IPS-20b (cell line): ENCODE results near the gene B4GALNT2.

ENCODE experiments used
- H3K27ac ChIP-seq: one replicate; pipeline ENCODE4 v1.5.1; 2013; ENCODE audit warnings: low read length
- H3K27me3 ChIP-seq: 2 replicates; pipeline ENCODE4 v1.6.1; 2013; ENCODE audit warnings: mild to moderate bottlenecking, low read length, inconsistent platforms; ENCODE audit not compliant: insufficient read depth
- H3K36me3 ChIP-seq: 2 replicates; pipeline ENCODE4 v1.6.1; 2013; ENCODE audit warnings: low read depth, mild to moderate bottlenecking, inconsistent platforms, low read length, moderate library complexity; ENCODE audit not compliant: insufficient read depth
- H3K4me1 ChIP-seq: 2 replicates; pipeline ENCODE4 v1.6.1; 2013; ENCODE audit warnings: mild to moderate bottlenecking, control low read depth, inconsistent platforms, low read length, moderate library complexity; ENCODE audit not compliant: insufficient read depth
- H3K4me3 ChIP-seq: 2 replicates; pipeline ENCODE4 v1.5.1; 2013; ENCODE audit warnings: mild to moderate bottlenecking, low read length, inconsistent platforms
- H3K9ac ChIP-seq: 2 replicates; pipeline ENCODE4 v1.6.1; 2013; ENCODE audit warnings: low read depth, mild to moderate bottlenecking, inconsistent platforms, low read length, moderate library complexity
- H3K9me3 ChIP-seq: 2 replicates; pipeline ENCODE4 v1.6.1; 2013; ENCODE audit warnings: mild to moderate bottlenecking, low read depth, low read length, inconsistent platforms; ENCODE audit not compliant: insufficient read depth

B4GALNT2 gene

GRCh38 chr17:49198211-49198610 lies 65.6 kb downstream of the B4GALNT2 start:
- H3K27me3 ChIP-seq = peaks cover 6% of the 10 kb centered on the region; the same call in 1 of the 2 replicates
- H3K36me3 ChIP-seq = no peaks in the 10 kb centered on the region
- H3K9ac ChIP-seq = no peak overlapping the region
- H3K9me3 ChIP-seq = no peaks in the 10 kb centered on the region
- H3K4me3 ChIP-seq = no peak overlapping the region
- H3K27ac ChIP-seq = no peak overlapping the region
- H3K4me1 ChIP-seq = no peaks in the 10 kb centered on the region

DNA sequence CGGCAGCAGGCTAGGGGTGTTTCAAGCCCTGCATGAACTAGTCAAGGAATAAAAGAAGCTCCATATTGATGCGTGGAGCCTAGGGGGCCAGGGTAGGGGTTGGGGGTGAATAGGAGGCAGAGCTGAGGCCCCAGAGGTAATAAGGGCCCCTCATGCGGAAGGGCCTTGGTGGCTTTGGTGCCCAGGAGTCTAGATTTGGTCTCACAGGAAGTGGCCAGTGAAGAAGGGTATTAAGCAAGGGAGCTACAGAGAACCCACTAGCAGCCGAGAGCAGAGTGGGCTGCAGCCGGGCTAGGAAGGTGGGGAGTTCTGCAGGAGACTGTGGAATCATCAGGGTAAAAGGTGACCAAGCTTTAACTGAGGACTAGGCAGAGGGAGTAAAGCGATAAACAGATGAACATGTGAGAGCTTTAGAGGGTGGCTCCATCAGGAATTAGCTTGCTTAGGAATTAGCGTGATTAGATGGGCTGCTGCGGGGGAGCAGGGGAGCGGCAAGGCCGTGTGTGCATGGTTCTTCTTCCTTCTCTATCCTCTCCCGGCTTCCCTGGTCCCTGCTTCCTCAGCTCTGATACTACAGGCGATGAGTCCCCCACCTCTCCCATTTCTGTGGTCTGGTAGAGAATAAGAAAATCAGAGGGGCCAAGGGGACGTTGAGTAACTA lies 68.0 kb downstream of the B4GALNT2 start:
- H3K9ac ChIP-seq = no peak overlapping the region
- H3K27ac ChIP-seq = no peak overlapping the region
- no peaks in the 10 kb centered on the region for H3K36me3 ChIP-seq
- H3K9me3 ChIP-seq = no peaks in the 10 kb centered on the region
- H3K4me1 ChIP-seq = no peaks in the 10 kb centered on the region
- H3K27me3 ChIP-seq = peaks cover 6% of the 10 kb centered on the region; the same call in 1 of the 2 replicates
- no peak overlapping the region for H3K4me3 ChIP-seq

GRCh38 chr17:49201481-49201927 lies 68.9 kb downstream of the B4GALNT2 start:
- Histone ChIP-seq H3K4me3 (no peak overlapping the region), H3K9me3 (no peaks in the 10 kb centered on the region), H3K27ac (no peak overlapping the region), H3K9ac (no peak overlapping the region), H3K4me1 (no peaks in the 10 kb centered on the region), H3K36me3 (no peaks in the 10 kb centered on the region), H3K27me3 (peaks cover 6% of the 10 kb centered on the region; the same call in 1 of the 2 replicates)

DNA sequence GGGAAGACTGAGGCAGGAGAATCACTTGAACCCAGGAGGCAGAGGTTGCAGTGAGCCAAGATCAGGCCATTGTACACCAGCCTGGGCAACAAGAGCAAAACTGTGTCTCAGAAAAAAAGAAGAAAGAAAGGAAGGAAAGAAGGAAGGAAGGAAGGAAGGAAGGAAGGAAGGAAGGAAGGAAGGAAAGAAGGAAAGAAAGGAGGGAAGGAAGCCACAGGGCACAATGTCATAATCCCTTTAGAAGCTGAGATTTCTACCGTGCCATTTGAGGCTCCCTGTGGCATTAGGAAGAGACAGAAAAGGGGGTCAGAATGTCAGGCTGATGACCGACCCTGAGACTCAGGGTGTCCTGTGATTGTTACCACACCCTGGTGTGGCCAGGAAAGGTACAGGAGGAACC lies 71.2 kb downstream of the B4GALNT2 start:
- peaks cover 6% of the 10 kb centered on the region; the same call in 1 of the 2 replicates for H3K27me3 ChIP-seq
- H3K9me3 ChIP-seq = no peaks in the 10 kb centered on the region
- H3K9ac ChIP-seq = no peak overlapping the region
- no peak overlapping the region for H3K4me3 ChIP-seq
- H3K4me1 ChIP-seq = no peaks in the 10 kb centered on the region
- H3K27ac ChIP-seq = no peak overlapping the region
- no peaks in the 10 kb centered on the region for H3K36me3 ChIP-seq

- peaks cover 6% of the 10 kb centered on the region; the same call in 1 of the 2 replicates for H3K27me3 ChIP-seq
- H3K9me3 ChIP-seq = no peaks in the 10 kb centered on the region
- H3K27ac ChIP-seq = no peak overlapping the region
- H3K4me3 ChIP-seq = no peak overlapping the region
- H3K4me1 ChIP-seq = 0 out of 2 replicates have a peak, but pooled peaks cover under 1% of the 10 kb centered on the region
- no peak overlapping the region for H3K9ac ChIP-seq
- no peaks in the 10 kb centered on the region for H3K36me3 ChIP-seq
These were observed 71.9 kb downstream of the B4GALNT2 start for GRCh38 chr17:49204516-49204915.

- peaks cover 20% of the 10 kb centered on the region for H3K4me1 ChIP-seq
- H3K27me3 ChIP-seq = no peaks in the 10 kb centered on the region
- no peaks in the 10 kb centered on the region for H3K9me3 ChIP-seq
- H3K9ac ChIP-seq = no peak overlapping the region
- no peaks in the 10 kb centered on the region for H3K36me3 ChIP-seq
- no peak overlapping the region for H3K27ac ChIP-seq
- no peak overlapping the region for H3K4me3 ChIP-seq
These were observed 76.5 kb downstream of the B4GALNT2 start for GRCh38 chr17:49209061-49209571.

GRCh38 chr17:49210158-49211029 lies 77.8 kb downstream of the B4GALNT2 start, which contains the start of the genes ABI3 and GNGT2:
Gene ABI3 (plus strand): TSS chr17:49210707. CDS start chr17:49210725, 18 bp downstream.
Gene GNGT2 (minus strand): TSS chr17:49210574. CDS start chr17:49207422, 3,152 bp downstream.
- Histone ChIP-seq H3K4me3 (peak within 1 kb of the TSS; percentile 32; the same call in 1 of the 2 replicates), H3K9ac (peak within 1 kb of the TSS; percentile 27; the same call in 1 of the 2 replicates), H3K27me3 (no peaks in the 10 kb centered on the region), H3K36me3 (no peaks in the 10 kb centered on the region), H3K4me1 (peaks cover 20% of the 10 kb centered on the region), H3K27ac (no peak within 1 kb of the TSS), H3K9me3 (no peaks in the 10 kb centered on the region)

DNA sequence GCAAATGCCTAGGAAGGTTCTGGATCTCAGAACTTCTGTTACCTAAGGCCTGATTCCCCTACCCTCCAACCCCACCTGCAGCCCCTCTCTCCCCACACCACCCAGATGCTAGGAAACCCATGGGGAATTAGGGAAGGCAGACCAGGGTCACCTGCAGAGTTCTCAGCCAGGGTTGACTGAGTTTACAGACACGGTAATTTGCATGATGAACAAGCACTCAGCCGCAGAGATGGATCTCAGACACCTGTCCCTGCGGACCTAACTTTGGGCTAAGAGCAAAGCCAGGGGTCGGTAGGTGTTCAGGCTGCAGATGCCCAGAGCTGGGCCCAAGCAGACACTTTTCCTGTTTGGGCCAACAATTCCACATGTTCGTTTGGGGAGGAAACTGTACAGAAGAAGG lies 80.8 kb downstream of the B4GALNT2 start:
- H3K4me1 ChIP-seq = peaks cover 24% of the 10 kb centered on the region
- no peak overlapping the region for H3K27ac ChIP-seq
- H3K9ac ChIP-seq = no peak overlapping the region
- no peaks in the 10 kb centered on the region for H3K9me3 ChIP-seq
- H3K4me3 ChIP-seq = no peak overlapping the region
- H3K27me3 ChIP-seq = no peaks in the 10 kb centered on the region
- no peaks in the 10 kb centered on the region for H3K36me3 ChIP-seq

DNA sequence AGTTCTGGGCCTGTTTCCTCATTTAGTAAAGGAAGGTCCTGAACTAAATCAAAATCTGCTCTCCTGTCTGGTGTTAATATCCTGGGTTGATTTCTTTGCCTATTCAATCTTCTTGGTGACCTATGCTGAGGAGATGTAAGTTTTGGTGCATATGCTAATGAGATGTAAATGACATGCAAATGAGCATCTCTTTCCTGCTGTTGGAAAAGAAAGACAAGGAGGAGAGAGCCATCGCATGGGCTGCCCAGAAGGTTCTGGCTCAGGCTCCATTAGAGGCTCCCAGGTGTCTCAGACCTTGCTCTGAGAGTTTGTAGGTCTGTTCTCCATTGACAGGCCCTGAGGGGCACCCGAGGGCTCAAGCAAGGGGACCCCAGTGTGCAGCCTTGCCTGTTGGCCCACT lies 81.3 kb downstream of the B4GALNT2 start:
- H3K4me3 ChIP-seq = no peak overlapping the region
- H3K36me3 ChIP-seq = no peaks in the 10 kb centered on the region
- no peak overlapping the region for H3K27ac ChIP-seq
- no peaks in the 10 kb centered on the region for H3K27me3 ChIP-seq
- H3K4me1 ChIP-seq = peaks cover 24% of the 10 kb centered on the region
- H3K9ac ChIP-seq = no peak overlapping the region
- H3K9me3 ChIP-seq = no peaks in the 10 kb centered on the region

DNA sequence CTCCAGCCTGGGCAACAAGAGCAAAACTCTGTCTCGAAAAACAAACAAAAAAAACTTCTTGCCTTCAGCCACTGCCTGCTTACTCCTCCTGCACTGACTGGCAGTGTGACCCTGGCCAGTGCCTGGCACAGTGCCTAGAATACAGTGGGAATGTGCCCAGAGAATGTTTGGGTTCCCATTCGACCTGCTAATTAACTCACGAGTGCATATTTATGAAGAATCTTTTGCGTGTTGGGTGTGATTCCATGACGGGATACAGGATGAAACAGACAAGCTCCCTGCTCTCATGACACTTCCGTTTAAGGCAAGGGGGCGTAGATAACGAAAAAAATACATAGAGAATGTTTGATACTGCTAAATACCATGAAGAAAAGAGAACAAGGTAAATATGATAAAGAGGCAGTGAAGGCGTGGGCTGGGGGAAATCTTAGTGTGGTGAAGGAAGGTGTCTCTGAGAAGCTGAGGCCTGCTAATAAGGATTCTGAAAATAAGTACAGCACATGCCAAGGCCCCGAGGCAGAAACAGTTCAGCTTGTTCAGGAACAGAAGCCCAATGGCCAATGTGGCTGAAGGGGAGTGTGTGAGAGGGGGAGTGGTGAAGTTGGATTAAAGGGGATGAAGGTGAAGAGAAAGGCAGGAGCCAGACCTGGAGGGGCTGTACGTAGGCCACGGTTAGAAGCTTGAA lies 82.2 kb downstream of the B4GALNT2 start:
- H3K4me3 ChIP-seq = no peak overlapping the region

GRCh38 chr17:49216482-49216881 lies 83.9 kb downstream of the B4GALNT2 start:
- Histone ChIP-seq H3K9ac (no peak overlapping the region), H3K36me3 (no peaks in the 10 kb centered on the region), H3K27me3 (peaks cover 2% of the 10 kb centered on the region; the same call in 1 of the 2 replicates)

More for the DNA sequence above, 82.2 kb downstream of the B4GALNT2 start:
- Histone ChIP-seq H3K36me3 (no peaks in the 10 kb centered on the region), H3K27ac (no peak overlapping the region), H3K9ac (no peak overlapping the region), H3K27me3 (no peaks in the 10 kb centered on the region), H3K4me1 (peaks cover 21% of the 10 kb centered on the region), H3K9me3 (no peaks in the 10 kb centered on the region)

More at GRCh38 chr17:49216482-49216881, 83.9 kb downstream of the B4GALNT2 start:
- no peak overlapping the region for H3K4me3 ChIP-seq
- peaks cover 11% of the 10 kb centered on the region; the same call in 1 of the 2 replicates for H3K4me1 ChIP-seq
- no peaks in the 10 kb centered on the region for H3K9me3 ChIP-seq
- no peak overlapping the region for H3K27ac ChIP-seq
